ENCODE data around the gene STIP1.

- no peak for TF ChIP-seq CTCF (IDR thresholded peaks at IDR 0.05)
- no peak for TF ChIP-seq EZH2 (IDR thresholded peaks at IDR 0.05; ENCODE audit: borderline replicate concordance, insufficient read depth, low read depth, low read length, poor library complexity, severe bottlenecking)
Measured at GRCh38 chr11:64192434-64192833, 6.5 kb downstream of the STIP1 start.
